ENCODE measurements around the gene PPP4C.

Gene PPP4C

DNA sequence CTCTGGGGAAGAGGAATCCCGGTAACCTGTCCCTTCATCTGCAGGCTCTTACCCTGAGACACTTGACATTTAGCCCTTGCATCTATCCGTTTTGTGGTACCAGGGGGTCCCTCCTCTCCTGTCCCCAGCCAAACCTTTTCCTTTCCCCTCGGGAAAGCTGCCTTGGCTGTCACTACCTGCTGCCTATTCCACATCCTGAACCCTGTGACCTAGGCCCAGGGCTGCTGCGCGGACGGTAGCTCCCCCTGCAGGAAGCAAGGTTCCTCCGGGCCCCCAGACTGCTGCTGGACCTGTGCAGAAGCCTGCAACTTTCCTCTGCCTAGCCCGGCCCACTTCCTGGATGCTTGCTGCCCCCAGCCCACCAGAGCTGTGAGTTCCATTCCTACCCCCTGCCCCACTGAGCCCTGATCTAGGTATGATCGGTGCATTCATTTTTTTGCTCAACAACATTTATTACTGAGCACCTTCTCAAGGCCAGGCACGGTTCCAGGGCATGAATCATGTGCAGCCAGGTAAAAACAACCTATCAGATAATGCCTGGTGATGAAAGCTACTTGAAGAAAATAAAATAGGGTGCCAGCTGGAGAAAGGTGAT is 20.7 kb upstream of the PPP4C start:
- no peak for DNase-seq (ENCODE audit: low read depth in 2 of 2)

GRCh38 chr16:30060346-30060745 is 15.4 kb upstream of the PPP4C start:
- no peak for DNase-seq (ENCODE audit: low read depth in 2 of 2)

DNA sequence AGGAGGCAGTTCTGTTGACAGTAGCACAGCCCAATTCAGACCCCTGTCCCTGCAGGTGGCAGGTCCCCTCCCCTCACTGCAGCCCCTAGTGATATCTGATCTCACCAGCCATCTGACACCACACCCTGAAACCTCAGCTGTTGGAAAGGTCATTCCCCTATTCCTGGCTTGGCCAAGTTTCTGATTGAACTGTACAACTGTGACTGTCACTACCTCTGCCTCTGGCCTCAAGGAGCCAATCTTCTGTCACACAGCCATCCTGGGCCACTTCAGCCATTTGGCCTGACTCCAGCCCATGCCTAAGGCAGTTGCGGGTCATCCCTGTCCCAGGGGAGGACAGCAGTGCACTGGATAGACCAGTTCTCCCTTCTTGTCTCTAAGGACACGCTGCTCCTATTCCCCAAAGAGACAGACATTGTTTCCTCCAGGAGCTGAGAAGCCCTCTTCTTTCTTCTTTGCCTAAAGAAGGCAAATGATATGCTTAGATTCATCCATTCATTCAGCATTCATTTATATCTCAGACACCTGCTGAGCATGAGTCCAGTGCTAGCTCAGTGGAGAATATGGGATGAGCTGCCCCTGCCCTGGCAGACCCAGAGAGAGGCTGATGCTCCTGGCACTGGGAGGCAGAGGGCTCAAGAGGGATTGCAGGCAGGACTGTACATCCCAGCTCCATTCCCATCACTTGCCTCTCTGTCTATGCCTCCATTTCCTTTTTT is 14.8 kb upstream of the PPP4C start:
- no peak for DNase-seq (ENCODE audit: low read depth in 2 of 2)

GRCh38 chr16:30063278-30063892 is 12.4 kb upstream of the PPP4C start:
- DNase-seq (ENCODE audit: low read depth in 2 of 2), result no peak

DNA sequence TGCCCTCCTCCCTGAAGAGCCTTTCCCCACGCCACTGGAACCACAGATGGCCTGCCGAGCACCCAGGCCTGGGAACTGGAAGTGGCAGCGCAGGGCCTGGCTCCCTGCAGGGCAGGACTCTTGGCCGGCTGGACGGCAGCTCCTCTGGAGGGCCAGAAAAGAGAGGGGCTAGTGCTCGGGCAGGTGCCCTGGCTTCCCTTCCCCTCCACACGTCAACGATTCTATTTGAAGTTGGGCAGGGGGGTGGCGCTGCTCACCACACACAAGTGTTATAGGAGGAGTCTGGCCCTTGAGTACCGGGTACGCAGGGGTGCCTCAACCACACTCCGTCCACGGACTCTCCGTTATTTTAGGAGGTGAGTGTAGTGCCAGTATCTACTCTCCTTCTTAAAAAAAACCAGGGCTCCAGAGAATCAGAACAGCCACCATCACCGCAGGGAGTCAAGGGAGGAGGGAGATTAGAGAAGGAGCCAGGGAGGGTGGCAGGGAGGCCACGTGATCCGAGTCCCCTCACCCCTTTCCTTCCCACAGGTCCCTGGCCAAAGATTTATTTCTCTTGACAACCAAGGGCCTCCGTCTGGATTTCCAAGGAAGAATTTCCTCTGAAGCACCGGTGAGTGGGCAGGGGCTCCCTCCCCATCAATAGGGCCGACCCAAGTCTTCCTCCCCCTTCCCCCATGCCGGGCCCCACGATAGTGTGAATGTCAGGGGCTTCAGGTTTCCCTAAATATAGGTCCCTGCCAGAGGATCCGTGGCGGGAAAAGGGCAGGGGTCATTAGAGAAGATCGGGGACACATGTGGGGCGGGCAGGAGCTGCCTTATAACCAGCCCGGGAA is 11.7 kb upstream of the PPP4C start:
- peak in 1 of 2 donors; percentile 44 for DNase-seq (ENCODE audit: low read depth in 2 of 2)

DNA sequence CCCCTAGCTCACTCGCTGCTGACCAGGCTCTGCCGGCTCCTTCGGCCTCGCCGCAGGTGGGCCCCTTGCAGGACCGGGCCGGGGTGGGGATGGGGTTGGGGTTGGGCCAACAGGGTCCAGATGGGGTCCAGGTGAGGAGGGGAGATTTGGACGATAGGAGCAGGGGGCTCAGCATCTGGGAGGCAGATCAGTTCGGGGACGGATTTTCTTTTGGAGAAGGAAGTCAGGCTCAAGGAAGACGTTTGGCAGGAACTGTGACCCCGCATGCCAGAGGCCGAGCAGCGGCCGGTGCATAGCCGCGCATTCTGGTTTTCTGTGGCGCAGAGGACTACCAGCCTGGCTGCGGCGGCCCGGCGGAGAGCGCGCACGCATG is 11.1 kb upstream of the PPP4C start:
- DNase-seq (ENCODE audit: low read depth in 2 of 2), result no peak

DNA sequence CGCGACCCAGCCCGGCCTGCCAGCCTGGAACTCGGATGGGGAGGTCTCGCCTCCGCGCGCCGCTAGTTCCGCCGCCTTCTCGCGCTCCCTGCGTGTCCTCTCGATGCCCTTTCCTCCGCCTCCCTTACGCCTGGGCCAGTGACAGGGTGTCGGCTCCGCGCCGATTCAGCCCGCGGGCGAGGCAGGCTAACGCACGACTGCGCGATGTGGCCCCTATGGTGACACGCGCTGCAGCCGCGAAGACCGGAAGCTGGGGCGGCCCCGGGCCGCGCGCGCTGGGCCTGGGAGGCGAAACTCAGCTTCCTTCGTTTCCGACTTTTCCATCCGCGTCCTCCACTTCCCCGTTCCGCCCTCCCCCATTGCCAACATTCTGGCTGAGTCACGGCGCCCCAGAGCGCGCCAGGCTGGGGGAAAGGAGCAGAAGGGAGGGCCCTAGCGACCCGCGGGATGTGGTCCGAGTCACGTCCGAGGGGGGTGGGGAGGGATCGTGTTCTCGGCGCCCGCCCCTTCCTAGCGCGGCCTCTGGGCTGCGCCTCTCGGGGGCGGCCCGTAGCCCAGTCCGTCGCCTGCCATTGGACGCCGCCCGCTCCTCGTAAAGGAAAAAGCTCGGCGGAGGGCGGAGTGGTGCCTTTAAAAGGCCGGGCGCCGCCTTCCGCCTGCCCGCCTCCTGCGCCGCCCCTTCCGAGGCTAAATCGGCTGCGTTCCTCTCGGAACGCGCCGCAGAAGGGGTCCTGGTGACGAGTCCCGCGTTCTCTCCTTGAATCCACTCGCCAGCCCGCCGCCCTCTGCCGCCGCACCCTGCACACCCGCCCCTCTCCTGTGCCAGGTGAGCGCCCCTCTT is 10.5 kb upstream of the PPP4C start, which contains the start of gene ALDOA:
ALDOA (plus strand) TSS at position 659 of the 841 bp plus-strand sequence. CDS start 1,138 bp downstream, outside the sequence.
- peak; percentile 89 to 94 for DNase-seq (ENCODE audit: low read depth in 2 of 2)

DNA sequence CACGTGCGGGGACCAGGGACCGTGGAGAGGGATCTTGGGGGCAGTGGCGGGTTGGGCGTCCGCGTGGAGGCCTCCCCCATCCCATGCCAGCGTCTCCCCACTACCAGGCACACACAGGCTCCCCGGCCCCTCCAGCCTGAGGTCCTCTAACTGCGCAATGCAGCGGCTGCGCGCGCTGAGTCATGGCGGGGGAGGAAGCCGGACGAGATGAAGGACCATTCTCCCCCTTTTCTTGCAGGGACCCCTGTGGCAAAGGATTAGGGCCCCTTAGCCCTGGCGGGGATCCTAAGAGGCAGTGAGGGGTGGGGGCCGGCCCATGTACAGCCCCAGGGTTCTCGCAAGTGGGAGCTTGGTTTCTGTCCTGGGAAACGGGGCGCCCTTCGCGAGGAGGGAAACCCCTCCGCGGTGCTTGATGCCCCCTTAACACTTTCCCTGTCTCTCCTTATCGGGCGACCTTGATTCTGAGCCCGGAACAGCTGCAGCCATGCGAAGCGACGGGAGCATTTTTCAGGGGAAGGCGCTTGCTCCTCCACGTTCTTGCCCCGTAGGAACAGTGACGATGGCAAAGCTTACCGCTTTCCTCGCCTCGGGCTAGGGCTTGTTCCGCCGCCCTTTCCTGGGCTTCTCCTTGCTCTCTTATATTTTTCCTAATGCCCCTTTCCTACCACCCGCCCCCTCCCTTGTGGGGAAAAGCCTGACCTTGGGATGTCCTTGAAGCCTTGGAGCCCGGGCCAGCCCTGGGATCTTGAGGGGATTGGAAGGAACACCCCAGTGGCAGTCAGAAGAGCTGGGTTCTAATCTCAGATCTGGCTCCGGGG is 9.6 kb upstream of the PPP4C start:
- no peak for DNase-seq (ENCODE audit: low read depth in 2 of 2)

GRCh38 chr16:30066761-30067583 is 8.8 kb upstream of the PPP4C start:
- no peak for DNase-seq (ENCODE audit: low read depth in 2 of 2)

GRCh38 chr16:30067584-30067916 is 8.2 kb upstream of the PPP4C start:
- no peak for DNase-seq (ENCODE audit: low read depth in 2 of 2)

DNA sequence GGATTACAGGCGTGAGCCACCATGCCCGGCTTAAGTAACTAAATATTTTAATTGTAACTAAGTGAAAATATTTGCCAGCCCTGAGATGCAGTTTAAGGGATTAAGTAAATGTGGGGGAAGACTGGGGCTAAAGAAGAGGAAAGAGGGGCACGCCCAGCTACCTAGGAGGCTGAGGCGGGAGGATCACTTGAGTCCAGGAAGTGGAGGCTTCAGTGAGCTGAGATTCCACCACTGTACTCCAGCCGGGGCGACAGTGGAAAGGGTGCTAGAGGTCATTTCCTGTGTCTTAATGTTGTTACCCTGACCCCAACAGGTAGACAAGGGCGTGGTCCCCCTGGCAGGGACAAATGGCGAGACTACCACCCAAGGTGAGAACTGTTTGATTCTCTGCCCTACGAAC is 7.5 kb upstream of the PPP4C start:
- DNase-seq (ENCODE audit: low read depth in 2 of 2), result no peak

- DNase-seq (ENCODE audit: low read depth in 2 of 2), result no peak
Measured at GRCh38 chr16:30068750-30069610, 6.8 kb upstream of the PPP4C start.

GRCh38 chr16:30069611-30070462 is 6.0 kb upstream of the PPP4C start:
- DNase-seq (ENCODE audit: low read depth in 2 of 2), result no peak

DNA sequence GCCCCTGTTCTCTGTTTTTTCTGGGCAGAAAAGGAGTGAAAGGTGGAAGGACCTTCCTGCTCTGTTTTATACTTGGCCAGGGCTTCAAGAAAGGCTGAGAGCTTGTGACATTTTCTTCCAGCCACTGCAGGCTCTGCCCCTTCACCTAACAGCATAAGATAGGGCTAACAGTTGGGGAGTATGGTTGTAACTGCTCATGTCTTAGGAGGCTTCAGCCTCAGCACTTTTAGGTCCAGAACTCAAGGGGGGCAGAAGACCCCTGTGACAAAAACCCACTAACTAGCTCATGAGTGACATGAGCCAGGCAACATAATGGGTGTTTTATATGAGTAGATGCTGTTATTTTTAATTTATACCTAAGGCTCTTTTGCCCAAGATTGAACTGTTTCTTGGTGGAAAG is 5.3 kb upstream of the PPP4C start:
- DNase-seq (ENCODE audit: low read depth in 2 of 2), result no peak

DNA sequence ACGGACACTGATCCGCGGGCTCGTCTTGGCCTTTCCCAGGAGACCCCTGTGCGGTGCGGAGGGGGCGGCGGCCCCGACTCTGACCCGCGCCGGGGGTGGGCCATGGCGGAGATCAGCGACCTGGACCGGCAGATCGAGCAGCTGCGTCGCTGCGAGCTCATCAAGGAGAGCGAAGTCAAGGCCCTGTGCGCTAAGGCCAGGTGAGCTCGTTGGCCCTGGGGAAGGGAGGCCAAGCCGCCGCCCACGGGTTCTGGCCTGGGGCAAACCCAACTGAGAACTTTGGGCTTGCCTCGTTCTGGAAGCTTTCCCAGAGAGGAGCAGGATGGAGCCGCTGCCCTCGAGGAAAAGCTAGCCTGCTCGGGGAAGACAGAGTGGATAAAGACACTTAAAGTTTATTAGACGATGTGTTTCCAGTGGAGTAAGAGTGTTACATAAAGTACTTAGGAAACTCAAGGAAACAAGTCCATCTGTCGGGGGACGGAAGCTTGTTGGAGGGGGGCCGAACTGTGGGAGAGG is 540 bp downstream of the PPP4C start:
- no peak for DNase-seq (ENCODE audit: low read depth in 2 of 2)

DNA sequence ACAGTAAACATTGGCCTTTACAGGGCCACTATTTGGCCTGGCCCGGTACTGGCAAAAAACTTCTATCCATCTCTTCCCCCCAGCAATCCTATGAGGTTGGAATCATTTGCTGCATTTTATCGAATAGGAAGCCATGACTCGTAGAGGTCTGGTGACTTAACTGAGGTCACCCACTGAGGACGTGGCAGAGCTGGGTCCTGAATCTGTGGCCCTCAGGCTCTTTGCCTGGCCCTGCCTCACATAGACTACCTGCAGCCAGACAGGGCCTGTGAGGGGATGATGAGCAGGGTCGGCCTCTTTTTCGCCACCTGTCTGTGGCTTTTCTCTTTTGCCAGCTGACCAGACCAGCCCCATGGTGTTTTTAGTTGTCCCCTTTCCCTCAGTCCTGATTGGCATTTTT is 1.9 kb downstream of the PPP4C start:
- no peak for DNase-seq (ENCODE audit: low read depth in 2 of 2)

DNA sequence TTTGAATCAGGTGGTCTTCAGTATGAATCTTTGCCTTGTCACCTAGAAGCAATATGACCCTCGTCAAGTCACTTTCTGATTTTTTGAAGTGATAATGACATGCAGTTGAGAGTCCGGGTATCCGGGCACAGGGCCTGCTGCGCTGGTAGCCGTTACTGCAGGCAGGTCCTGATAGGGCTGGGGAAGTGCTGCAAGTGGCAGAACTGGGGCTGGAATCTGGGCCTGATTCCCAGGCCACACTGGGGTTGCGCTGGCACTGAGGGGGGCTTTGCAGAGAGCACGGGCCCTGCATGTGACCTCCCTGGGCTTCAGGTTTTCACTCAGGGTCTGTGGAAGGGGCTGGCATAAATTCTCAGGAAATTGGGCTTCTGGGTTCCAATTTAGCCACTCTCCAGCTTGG is 3.0 kb downstream of the PPP4C start:
- DNase-seq (ENCODE audit: low read depth in 2 of 2), result no peak

GRCh38 chr16:30079480-30079879 is 3.7 kb downstream of the PPP4C start:
- DNase-seq (ENCODE audit: low read depth in 2 of 2), result no peak

Measured in stimulated activated CD4-positive, alpha-beta T cell treated with anti-CD3 and anti-CD28 coated beads, Interleukin-1b, Interleukin-23, amount 100 ng/mL, for 1 hour (primary cell).